ENCODE results near the gene TMEM106C. TPM values are rescaled to one million over a fixed set of nuclear protein-coding genes. Genes with fewer than 3 reads are reported as not detected.

TMEM106C gene
- polyA plus RNA-seq, 1 experiment: 217 TPM

DNA sequence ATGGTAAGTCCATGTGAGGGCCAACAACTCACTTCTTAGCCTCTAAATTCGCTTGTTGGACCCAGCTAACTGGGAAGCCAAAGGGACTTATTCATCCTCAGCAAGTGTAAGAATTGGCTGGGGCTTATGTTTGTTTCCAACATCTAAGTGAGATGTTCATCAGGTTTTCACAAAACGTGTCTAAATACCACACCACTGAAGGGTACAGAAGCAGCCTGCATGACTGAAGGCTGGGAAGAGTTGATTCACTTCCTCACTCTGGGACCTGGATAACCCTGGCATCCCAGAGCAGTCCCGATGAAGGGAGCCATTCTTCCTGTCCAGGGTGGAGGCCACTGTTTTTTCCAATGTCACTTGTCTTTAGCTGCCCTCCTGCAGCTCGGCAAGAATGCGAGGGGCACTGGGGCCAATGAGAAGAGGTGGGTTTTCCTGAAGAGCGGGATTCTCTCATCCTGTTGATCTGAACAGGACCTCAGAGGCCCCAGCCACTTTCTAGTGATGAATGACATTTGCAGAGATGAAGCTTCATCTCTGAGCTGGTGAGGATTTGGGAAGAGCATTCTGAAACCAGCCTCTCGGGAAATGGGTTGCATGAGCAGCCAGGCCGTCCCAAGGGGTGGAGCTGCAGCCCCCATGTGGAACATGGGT, 53.1 kb downstream of the TMEM106C start:
- TF ChIP-seq, protein P1, sequence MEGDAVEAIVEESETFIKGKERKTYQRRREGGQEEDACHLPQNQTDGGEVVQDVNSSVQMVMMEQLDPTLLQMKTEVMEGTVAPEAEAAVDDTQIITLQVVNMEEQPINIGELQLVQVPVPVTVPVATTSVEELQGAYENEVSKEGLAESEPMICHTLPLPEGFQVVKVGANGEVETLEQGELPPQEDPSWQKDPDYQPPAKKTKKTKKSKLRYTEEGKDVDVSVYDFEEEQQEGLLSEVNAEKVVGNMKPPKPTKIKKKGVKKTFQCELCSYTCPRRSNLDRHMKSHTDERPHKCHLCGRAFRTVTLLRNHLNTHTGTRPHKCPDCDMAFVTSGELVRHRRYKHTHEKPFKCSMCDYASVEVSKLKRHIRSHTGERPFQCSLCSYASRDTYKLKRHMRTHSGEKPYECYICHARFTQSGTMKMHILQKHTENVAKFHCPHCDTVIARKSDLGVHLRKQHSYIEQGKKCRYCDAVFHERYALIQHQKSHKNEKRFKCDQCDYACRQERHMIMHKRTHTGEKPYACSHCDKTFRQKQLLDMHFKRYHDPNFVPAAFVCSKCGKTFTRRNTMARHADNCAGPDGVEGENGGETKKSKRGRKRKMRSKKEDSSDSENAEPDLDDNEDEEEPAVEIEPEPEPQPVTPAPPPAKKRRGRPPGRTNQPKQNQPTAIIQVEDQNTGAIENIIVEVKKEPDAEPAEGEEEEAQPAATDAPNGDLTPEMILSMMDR (IDR thresholded peaks at IDR 0.05; ENCODE audit: insufficient read depth, low read depth, low read length): no peak
- ChIA-PET CTCF (interaction anchor here (1.0 to 2.4 kb wide), 4 partner anchors 10 to 53 kb away, joined by 3 to 7 read pairs (median 6); partner anchors contain the start of gene TMEM106C), POLR2A (no interaction called here)
- Histone ChIP-seq H3K4me3 (ENCODE audit: low read depth, low read length) (no peak overlapping the region), H3K27me3 (ENCODE audit: control insufficient read depth, insufficient read depth, low read length) (peaks cover 33% of the 10 kb centered on the region), H3K36me3 (ENCODE audit: control insufficient read depth, insufficient read depth, low read length) (no peaks in the 10 kb centered on the region)
- no peak for DNase-seq (ENCODE audit: low read depth)

DNA sequence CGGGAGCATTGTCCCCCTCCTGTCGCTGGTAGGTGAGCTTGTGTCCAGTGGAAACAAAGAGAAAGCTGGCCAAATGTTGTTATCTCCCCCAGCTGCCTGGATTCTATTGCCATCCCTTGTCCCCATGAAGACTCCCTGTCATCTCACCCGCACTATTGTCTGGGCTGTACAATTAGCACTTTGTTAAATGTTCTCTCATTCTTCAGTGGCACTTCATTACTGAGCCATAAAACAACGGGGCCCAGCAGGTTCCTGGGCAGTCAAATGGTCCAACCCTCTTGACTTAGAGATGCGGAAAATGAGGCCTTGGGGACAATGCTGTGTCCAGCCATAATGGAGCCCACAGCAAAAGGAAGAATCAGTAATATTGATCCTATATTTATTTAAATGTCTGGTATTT, 54.1 kb downstream of the TMEM106C start:
- DNase-seq (ENCODE audit: low read depth): no peak
- POLR2A ChIA-PET: no interaction called here
- Histone ChIP-seq H3K27me3 (ENCODE audit: control insufficient read depth, insufficient read depth, low read length) (peaks cover 31% of the 10 kb centered on the region), H3K36me3 (ENCODE audit: control insufficient read depth, insufficient read depth, low read length) (no peaks in the 10 kb centered on the region), H3K4me3 (ENCODE audit: low read depth, low read length) (no peak overlapping the region)
- CTCF ChIA-PET: no interaction called here
- TF ChIP-seq, protein P1 (IDR thresholded peaks at IDR 0.05; ENCODE audit: insufficient read depth, low read depth, low read length): no peak

DNA sequence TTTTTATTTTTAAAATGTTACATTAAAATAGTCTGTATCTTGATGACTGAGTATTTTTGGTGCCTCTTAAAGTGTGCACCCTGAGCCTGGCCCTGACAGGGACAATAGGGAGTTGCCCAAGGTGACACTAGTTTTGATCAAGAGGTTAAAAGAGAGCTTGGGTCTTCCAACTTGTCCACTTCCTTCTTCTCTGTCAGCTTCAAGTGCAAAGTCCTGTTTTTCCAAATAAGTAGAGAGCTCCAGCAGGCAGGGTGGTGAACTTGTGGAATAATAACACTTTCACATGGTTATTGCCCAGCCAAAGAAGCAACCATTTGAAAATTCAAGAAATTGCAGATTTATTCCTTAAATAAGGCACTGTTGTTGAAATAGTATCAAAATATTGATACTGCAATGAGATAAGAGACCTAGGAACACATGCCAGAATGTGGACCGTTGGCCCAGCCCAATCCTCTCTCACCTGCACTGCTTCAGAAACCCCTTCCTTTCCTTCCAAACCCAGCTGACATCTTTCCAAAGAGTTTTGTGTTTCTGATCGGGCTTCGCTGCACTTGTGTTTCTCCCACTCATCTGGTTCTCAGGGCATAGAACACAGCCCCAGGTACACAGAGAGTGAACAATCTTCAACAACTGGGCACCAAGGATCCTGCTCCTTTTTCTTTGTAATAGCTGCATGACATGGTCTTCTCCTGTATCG, 54.7 kb downstream of the TMEM106C start:
- no peak overlapping the region for H3K4me3 ChIP-seq (ENCODE audit: low read depth, low read length)
- CTCF ChIA-PET: interaction anchor here (0.6 kb wide), 1 partner anchor 147 kb away, joined by 3 read pairs; no protein-coding TSS in a partner anchor
- no peak for DNase-seq (ENCODE audit: low read depth)
- POLR2A ChIA-PET: no interaction called here
- H3K27me3 ChIP-seq (ENCODE audit: control insufficient read depth, insufficient read depth, low read length): peaks cover 36% of the 10 kb centered on the region
- H3K36me3 ChIP-seq (ENCODE audit: control insufficient read depth, insufficient read depth, low read length): no peaks in the 10 kb centered on the region
- TF ChIP-seq, protein P1 (IDR thresholded peaks at IDR 0.05; ENCODE audit: insufficient read depth, low read depth, low read length): no peak

Other genes starting within 250 kb of the TMEM106C start
- 0.06 TPM in 1 of 2 replicates, not detected in the other for gene ENDOU, start 238.1 kb upstream of the TMEM106C start, polyA plus RNA-seq (2011; rRNA removed)
- gene RAPGEF3, start 204.7 kb upstream of the TMEM106C start, polyA plus RNA-seq (2011; rRNA removed): 1.3 and 2.4 TPM in 2 replicates
- gene SLC48A1, start 190.4 kb upstream of the TMEM106C start, polyA plus RNA-seq (2011; rRNA removed): 11.4 and 16.6 TPM in 2 replicates
- 28.2 and 67.0 TPM in 2 replicates for gene HDAC7, start 143.7 kb upstream of the TMEM106C start, polyA plus RNA-seq (2011; rRNA removed)
- gene VDR, start 58.6 kb upstream of the TMEM106C start, polyA plus RNA-seq (2011; rRNA removed): 23.3 and 40.5 TPM in 2 replicates
- not detected in 2 replicates for gene COL2A1, start 40.9 kb downstream of the TMEM106C start, polyA plus RNA-seq (2011; rRNA removed)
- gene SENP1, start 142.5 kb downstream of the TMEM106C start, polyA plus RNA-seq (2011; rRNA removed): 10.3 and 20.0 TPM in 2 replicates
- gene PFKM, start 155.8 kb downstream of the TMEM106C start, polyA plus RNA-seq (2011; rRNA removed): 43.4 and 45.9 TPM in 2 replicates
- 31.1 and 34.4 TPM in 2 replicates for gene ASB8, start 193.9 kb downstream of the TMEM106C start, polyA plus RNA-seq (2011; rRNA removed)
- gene CCDC184, start 220.0 kb downstream of the TMEM106C start, polyA plus RNA-seq (2011; rRNA removed): 0.38 and 0.45 TPM in 2 replicates
- gene OR10AD1, start 239.7 kb downstream of the TMEM106C start, polyA plus RNA-seq (2011; rRNA removed): not detected in 2 replicates

All from BJ (cell line).